K562 (cell line): ENCODE data around the gene KNOP1. TPM values are rescaled to one million over a fixed set of nuclear protein-coding genes. Genes with fewer than 3 reads are reported as not detected.

Experiments
- ATAC-seq: fragments of 200-7000 bp; cut with Tn5 transposase; 3 replicates; pipeline ENCODE4 v1.9.1; 2020; ENCODE audit warnings: moderate library complexity
- BruUV-seq: library from RNA; stranded (reverse); fragments of 400-500 nt; replicated peaks from 2 replicates; lab custom pipeline; 2021; lab: Mats Ljungman, UMichigan
- CTCF ChIA-PET: fragments of 300-600 bp; formaldehyde crosslinking; extraction: SDS; loops from one replicate; lab custom pipeline; 2021; ENCODE audit warnings: low intra/inter-chr PET ratio; lab: Yijun Ruan, JAX
- POLR2A ChIA-PET: fragments of 300-600, 350-650 bp; sonication (Branson Sonifier 250); formaldehyde crosslinking; extraction: SDS; loops from one replicate; lab custom pipeline; 2021; ENCODE audit warnings: antibody characterized with exemption, inconsistent platforms; lab: Yijun Ruan, JAX
- DNase-seq, 4 experiments: peaks; one replicate each; pipeline versions ENCODE4 v3.0.0 to v3.0.0-alpha.2; 2011 to 2018; ENCODE audit warnings: low spot score in 3 of 4, mixed read lengths in 3 of 4; ENCODE audit errors: extremely low read depth in 1 of 4
- FAIRE-seq: peaks from 2 replicates; lab custom pipeline; 2011; peaks lifted over from hg19 to GRCh38; lab: Jason Lieb, UNC
- H2AFZ ChIP-seq: 2 replicates; pipeline ENCODE4 v1.6.0; 2011; ENCODE audit warnings: low read depth, low read length, control low read depth, inconsistent platforms
- H3K27ac ChIP-seq: fragments of 200-600 bp; 3 replicates; pipeline ENCODE4 v1.8.0; 2011; ENCODE audit warnings: low read depth, mild to moderate bottlenecking, control low read depth, inconsistent platforms, low read length, moderate library complexity, mixed read lengths; ENCODE audit errors: extremely low read depth
- H3K27me3 ChIP-seq, 2 experiments: fragments of 300-600 bp in 1 of 2; 2 replicates in 1 of 2; 3 replicates in 1 of 2; pipeline versions ENCODE4 v1.6.0 to v1.8.0; 2011; ENCODE audit warnings: inconsistent platforms in 2 of 2, low read length in 2 of 2, mild to moderate bottlenecking in 1 of 2, mixed read lengths in 1 of 2, moderate library complexity in 1 of 2; ENCODE audit not compliant: control insufficient read depth in 2 of 2, insufficient read depth in 2 of 2
- H3K36me3 ChIP-seq: fragments of 300-600 bp; 3 replicates; pipeline ENCODE4 v1.8.0; 2011; ENCODE audit warnings: mild to moderate bottlenecking, low read length, inconsistent platforms; ENCODE audit not compliant: control insufficient read depth, insufficient read depth
- H3K4me1 ChIP-seq, 2 experiments: fragments of 200-600 bp in 1 of 2; replicated peaks in 1 of 2; 2 replicates in 1 of 2; 3 replicates in 1 of 2; pipeline versions ENCODE4 v1.5.1 to v1.8.0; 2011; ENCODE audit warnings: inconsistent platforms in 2 of 2, low read length in 2 of 2, mild to moderate bottlenecking in 1 of 2, mixed read lengths in 1 of 2, moderate library complexity in 1 of 2; ENCODE audit not compliant: control insufficient read depth in 2 of 2, insufficient read depth in 2 of 2
- H3K4me2 ChIP-seq: 2 replicates; pipeline ENCODE4 v1.6.1; 2011; ENCODE audit warnings: low read length, control low read depth, inconsistent platforms, mixed read lengths; ENCODE audit not compliant: insufficient read depth
- H3K4me3 ChIP-seq: fragments of 200-600 bp; sonication (generic), shearing (Covaris generic); 2 replicates; pipeline ENCODE4 v1.5.1; 2016; ENCODE audit warnings: control low read depth, inconsistent platforms
- H3K79me2 ChIP-seq: fragments of 200-600 bp; 3 replicates; pipeline ENCODE4 v1.8.0; 2011; ENCODE audit warnings: low read length, inconsistent platforms; ENCODE audit not compliant: control insufficient read depth, insufficient read depth
- H3K9ac ChIP-seq, 2 experiments: 2 replicates each; pipeline versions ENCODE4 v1.6.0 to v1.6.1; 2011; ENCODE audit warnings: low read depth in 2 of 2, low read length in 2 of 2, control low read depth in 1 of 2, inconsistent platforms in 1 of 2, mild to moderate bottlenecking in 1 of 2, mixed read lengths in 1 of 2; ENCODE audit not compliant: insufficient read depth in 1 of 2
- H3K9me1 ChIP-seq: one replicate; pipeline ENCODE4 v1.6.0; 2011; ENCODE audit warnings: inconsistent platforms, mild to moderate bottlenecking, low read length, moderate library complexity; ENCODE audit not compliant: control insufficient read depth, insufficient read depth
- H3K9me3 ChIP-seq: replicated peaks from 2 replicates; pipeline ENCODE4 v1.5.1; 2011; ENCODE audit warnings: low read depth, low read length, inconsistent platforms; ENCODE audit not compliant: control insufficient read depth, insufficient read depth
- H4K20me1 ChIP-seq: replicated peaks from 2 replicates; pipeline ENCODE4 v1.6.1; 2011; ENCODE audit warnings: low read length, inconsistent platforms, mixed read lengths; ENCODE audit not compliant: control insufficient read depth, insufficient read depth
- ARID4B ChIP-seq: sonication (generic); formaldehyde crosslinking; IDR thresholded peaks from 2 replicates; pipeline ENCODE4 v1.8.0; 2022; ENCODE audit warnings: mild to moderate bottlenecking, missing genetic modification reagents
- whole genome bisulfite sequencing: fragments of 100-300 bp; shearing (Covaris generic); methylation state at CpG from one replicate; pipeline ENCODE4 v1.1.6; 2016; ENCODE audit warnings: low coverage, mixed read lengths; ENCODE audit not compliant: insufficient coverage; ENCODE audit errors: missing lambda C conversion rate; 5-methylcytosine and 5-hydroxymethylcytosine counted together
- in situ Hi-C: fragments of 300-500 bp; cut with MboI; formaldehyde crosslinking; loops from 4 replicates; pipeline ENCODE4 v1.15.0; 2018; ENCODE audit warnings: inconsistent platforms, mixed read lengths
- intact Hi-C: fragments of 100-400 bp; cut with micrococcal nuclease; formaldehyde crosslinking; loops from 2 replicates; pipeline ENCODE4 v1.14.2; 2022
- polyA plus RNA-seq, 8 experiments: library from polyadenylated mRNA; depleted of rRNA in 4 of 8; stranded (reverse) in 5 of 8; unstranded in 3 of 8; fragments of >200 nt; fragmentation: Nextera tagmentation in 2 of 8; fragmentation: Illumina TruSeq in 1 of 8; extraction: Ambion mirVana in 2 of 8; extraction: Trizol in 1 of 8; gene quantifications; 2 replicates each; pipeline versions ENCODE4 v1.2.1 to v1.2.3, GENCODE V29; 2011 to 2014; ENCODE audit warnings: inconsistent platforms in 1 of 8, missing spikeins in 1 of 8
- total RNA-seq, 7 experiments: library from RNA; depleted of rRNA in 6 of 7; stranded (reverse); fragments of >200 nt in 6 of 7; fragmentation: Illumina TruSeq in 2 of 7; extraction: Trizol in 2 of 7; gene quantifications; 2 replicates each; pipeline versions ENCODE4 v1.2.1 to v1.2.3, GENCODE V29; 2011 to 2021; ENCODE audit warnings: low replicate concordance in 1 of 7

KNOP1 gene
- total and polyA plus RNA-seq, 9 of the 15 experiments (the other 6 are each of a cell fraction or from before 2014, with no cell fraction given) = 22.4 to 57.6 (median 39.3) TPM

GRCh38 chr16:19733551-19733950 lies 15.5 kb upstream of the KNOP1 start:
- TF ChIP-seq ARID4B (CRISPR knock-in tag) = no peak
- ATAC-seq (no peak), FAIRE-seq (no peak), DNase-seq (no peak)
- H3K27ac ChIP-seq = no peak overlapping the region
- intact Hi-C loops (no loop called here), in situ Hi-C loops (no loop called here)
- H4K20me1 ChIP-seq = no peaks in the 10 kb centered on the region
- no peak overlapping the region for H2AFZ ChIP-seq
- no peaks in the 10 kb centered on the region for H3K4me1 ChIP-seq
- H3K27me3 ChIP-seq = no peaks in the 10 kb centered on the region
- no peaks in the 10 kb centered on the region for H3K9me1 ChIP-seq
- 63% methylated on average over 6 of the region's 6 CpGs for WGBS
- BruUV-seq = no TSS peak
- H3K9me3 ChIP-seq = no peaks in the 10 kb centered on the region
- H3K4me2 ChIP-seq = no peak overlapping the region
- no peak overlapping the region for H3K9ac ChIP-seq
- H3K79me2 ChIP-seq = no peaks in the 10 kb centered on the region
- ChIA-PET CTCF (no interaction called here), POLR2A (no interaction called here)
- no peaks in the 10 kb centered on the region for H3K36me3 ChIP-seq
- no peak overlapping the region for H3K4me3 ChIP-seq
